Measurements from ENCODE around the gene MXD1.

The MXD1 gene

GRCh38 chr2:69973335-69973735 is 58.4 kb downstream of the MXD1 start:
- FAIRE-seq (no peak), DNase-seq (ENCODE audit: extremely low spot score, insufficient read length, low read depth) (no peak)

GRCh38 chr2:69975136-69975852 is 60.4 kb downstream of the MXD1 start:
- FAIRE-seq = no peak

GRCh38 chr2:69975853-69976462 is 61.0 kb downstream of the MXD1 start:
- DNase-seq (ENCODE audit: extremely low spot score, insufficient read length, low read depth) (no peak), FAIRE-seq (no peak)

More at GRCh38 chr2:69975136-69975852, 60.4 kb downstream of the MXD1 start:
- DNase-seq (ENCODE audit: extremely low spot score, insufficient read length, low read depth) = no peak

GRCh38 chr2:69977186-69977585 is 62.3 kb downstream of the MXD1 start:
- no peak for FAIRE-seq
- DNase-seq (ENCODE audit: extremely low spot score, insufficient read length, low read depth) = no peak

GRCh38 chr2:69977906-69978482 is 63.1 kb downstream of the MXD1 start:
- no peak for DNase-seq (ENCODE audit: extremely low spot score, insufficient read length, low read depth)
- no peak for FAIRE-seq

- FAIRE-seq (no peak), DNase-seq (ENCODE audit: extremely low spot score, insufficient read length, low read depth) (no peak)
These were observed 65.2 kb downstream of the MXD1 start for GRCh38 chr2:69979902-69980807.

GRCh38 chr2:69983392-69983966 is 68.6 kb downstream of the MXD1 start:
- no peak for DNase-seq (ENCODE audit: extremely low spot score, insufficient read length, low read depth)
- no peak for FAIRE-seq

- DNase-seq (ENCODE audit: extremely low spot score, insufficient read length, low read depth) (no peak), FAIRE-seq (no peak)
These were observed 70.3 kb downstream of the MXD1 start for GRCh38 chr2:69985216-69985615.

GRCh38 chr2:69985688-69986087 is 70.8 kb downstream of the MXD1 start:
- no peak for DNase-seq (ENCODE audit: extremely low spot score, insufficient read length, low read depth)
- FAIRE-seq = no peak

GRCh38 chr2:69986691-69987090 is 71.8 kb downstream of the MXD1 start:
- no peak for DNase-seq (ENCODE audit: extremely low spot score, insufficient read length, low read depth)

GRCh38 chr2:69988086-69988635 is 73.3 kb downstream of the MXD1 start:
- FAIRE-seq (no peak), DNase-seq (ENCODE audit: extremely low spot score, insufficient read length, low read depth) (no peak)

More at GRCh38 chr2:69986691-69987090, 71.8 kb downstream of the MXD1 start:
- FAIRE-seq = no peak

GRCh38 chr2:69989009-69989408 is 74.1 kb downstream of the MXD1 start:
- FAIRE-seq (no peak), DNase-seq (ENCODE audit: extremely low spot score, insufficient read length, low read depth) (no peak)

- FAIRE-seq (no peak), DNase-seq (ENCODE audit: extremely low spot score, insufficient read length, low read depth) (no peak)
These were observed 74.7 kb downstream of the MXD1 start for GRCh38 chr2:69989441-69990105.
